ENCODE data around the gene NLRC5.

The NLRC5 gene

GRCh38 chr16:57093666-57094564 is 104.6 kb downstream of the NLRC5 start:
- TF ChIP-seq FOXP2 (optimal IDR thresholded peaks at IDR 0.05; ENCODE audit: borderline replicate concordance, extremely low read depth, extremely low read length, insufficient read depth) (no peak), POLR2AphosphoS5 (IDR thresholded peaks at IDR 0.05; ENCODE audit: low read depth, low read length) (no peak), REST (IDR thresholded peaks at IDR 0.05; ENCODE audit: insufficient read depth in 1 of 2, low read depth in 2 of 2, low read length in 2 of 2) (no peak), SIN3A (IDR thresholded peaks at IDR 0.05; ENCODE audit: borderline replicate concordance, insufficient read depth, low read length) (no peak), TAF1 (IDR thresholded peaks at IDR 0.05; ENCODE audit: borderline replicate concordance, insufficient read depth, low read length) (no peak)

- TF ChIP-seq SIN3A (IDR thresholded peaks at IDR 0.05; ENCODE audit: borderline replicate concordance, insufficient read depth, low read length) (no peak), REST (IDR thresholded peaks at IDR 0.05; ENCODE audit: insufficient read depth in 1 of 2, low read depth in 2 of 2, low read length in 2 of 2) (no peak), TAF1 (IDR thresholded peaks at IDR 0.05; ENCODE audit: borderline replicate concordance, insufficient read depth, low read length) (no peak), POLR2AphosphoS5 (IDR thresholded peaks at IDR 0.05; ENCODE audit: low read depth, low read length) (no peak), FOXP2 (optimal IDR thresholded peaks at IDR 0.05; ENCODE audit: borderline replicate concordance, extremely low read depth, extremely low read length, insufficient read depth) (no peak)
Measured at GRCh38 chr16:57094911-57095310, 105.6 kb downstream of the NLRC5 start.

GRCh38 chr16:57096192-57096591 is 106.8 kb downstream of the NLRC5 start:
- TF ChIP-seq REST (IDR thresholded peaks at IDR 0.05; ENCODE audit: insufficient read depth in 1 of 2, low read depth in 2 of 2, low read length in 2 of 2) (no peak), FOXP2 (optimal IDR thresholded peaks at IDR 0.05; ENCODE audit: borderline replicate concordance, extremely low read depth, extremely low read length, insufficient read depth) (no peak), SIN3A (IDR thresholded peaks at IDR 0.05; ENCODE audit: borderline replicate concordance, insufficient read depth, low read length) (no peak), POLR2AphosphoS5 (IDR thresholded peaks at IDR 0.05; ENCODE audit: low read depth, low read length) (no peak), TAF1 (IDR thresholded peaks at IDR 0.05; ENCODE audit: borderline replicate concordance, insufficient read depth, low read length) (no peak)

GRCh38 chr16:57096793-57097192 is 107.4 kb downstream of the NLRC5 start:
- TF ChIP-seq TAF1 (IDR thresholded peaks at IDR 0.05; ENCODE audit: borderline replicate concordance, insufficient read depth, low read length) = no peak
- no peak for TF ChIP-seq SIN3A (IDR thresholded peaks at IDR 0.05; ENCODE audit: borderline replicate concordance, insufficient read depth, low read length)
- no peak for TF ChIP-seq POLR2AphosphoS5 (IDR thresholded peaks at IDR 0.05; ENCODE audit: low read depth, low read length)
- no peak for TF ChIP-seq REST (IDR thresholded peaks at IDR 0.05; ENCODE audit: insufficient read depth in 1 of 2, low read depth in 2 of 2, low read length in 2 of 2)
- TF ChIP-seq FOXP2 (optimal IDR thresholded peaks at IDR 0.05; ENCODE audit: borderline replicate concordance, extremely low read depth, extremely low read length, insufficient read depth) = no peak
